PC-3 (cell line): ENCODE measurements around the gene STK31. TPM values are rescaled to one million over a fixed set of nuclear protein-coding genes. Genes with fewer than 3 reads are reported as not detected.
A peak's percentile ranks its signal among the peaks of the same experiment; 100 is the strongest.
"Not testable (repeated sequence)": the region's sequence is repeated elsewhere in the genome, so short reads cannot be mapped to it uniquely, and the experiment has no call there.

Experiments used
- ATAC-seq: fragments of 200-7000 bp; cut with Tn5 transposase; 2 replicates; pipeline ENCODE4 v1.9.1; 2020; ENCODE audit warnings: mild to moderate bottlenecking, moderate library complexity
- BruUV-seq: library from RNA; stranded (reverse); fragments of 400-500 nt; replicated peaks from 2 replicates; lab custom pipeline; 2021; lab: Mats Ljungman, UMichigan
- CTCF ChIA-PET: fragments of 300-600 bp; sonication (Branson Sonifier 250); formaldehyde crosslinking; loops from one replicate; lab custom pipeline; 2022; ENCODE audit warnings: antibody characterized with exemption; lab: Charles Lee
- POLR2A ChIA-PET: fragments of 300-600 bp; sonication (Branson Sonifier 250); formaldehyde crosslinking; loops from one replicate; lab custom pipeline; 2022; ENCODE audit warnings: antibody characterized with exemption; ENCODE audit not compliant: unreplicated experiment; lab: Charles Lee
- DNase-seq: peaks from one replicate; pipeline ENCODE4 v3.0.0-alpha.2; 2015
- H2AFZ ChIP-seq: fragments of 300-600 bp; sonication (generic); 2 replicates; pipeline ENCODE4 v1.6.0; 2016; ENCODE audit warnings: antibody characterized with exemption, low read length
- H3F3A ChIP-seq: fragments of 300-600 bp; sonication (generic); one replicate; pipeline ENCODE4 v1.6.0; 2017; ENCODE audit warnings: antibody characterized with exemption, low read length, control low read depth, mild to moderate bottlenecking; ENCODE audit not compliant: unreplicated experiment
- H3K27ac ChIP-seq: fragments of 300-600 bp; sonication (generic); 2 replicates; pipeline ENCODE4 v1.5.1; 2016; ENCODE audit warnings: mild to moderate bottlenecking, low read length
- H3K27me3 ChIP-seq: fragments of 300-600 bp; sonication (generic); 2 replicates; pipeline ENCODE4 v1.6.1; 2016; ENCODE audit warnings: low read length, mixed read lengths
- H3K36me3 ChIP-seq: fragments of 300-600 bp; sonication (generic); 2 replicates; pipeline ENCODE4 v1.6.1; 2016; ENCODE audit warnings: low read depth, mixed run types, low read length, mixed read lengths
- H3K4me1 ChIP-seq: fragments of 300-600 bp; sonication (generic); 2 replicates; pipeline ENCODE4 v1.5.1; 2016; ENCODE audit warnings: low read length; ENCODE audit not compliant: insufficient read depth
- H3K4me2 ChIP-seq: fragments of 300-600 bp; sonication (generic); 2 replicates; pipeline ENCODE4 v1.6.0; 2016; ENCODE audit warnings: low read length
- H3K4me3 ChIP-seq: fragments of 300-600 bp; sonication (generic); 2 replicates; pipeline ENCODE4 v1.5.1; 2016; ENCODE audit warnings: mild to moderate bottlenecking, low read length, mixed read lengths
- H3K79me2 ChIP-seq: fragments of 300-600 bp; sonication (generic); 2 replicates; pipeline ENCODE4 v1.6.1; 2017; ENCODE audit warnings: low read length, mixed read lengths
- H3K9ac ChIP-seq: fragments of 300-600 bp; sonication (generic); 2 replicates; pipeline ENCODE4 v1.6.0; 2016; ENCODE audit warnings: mild to moderate bottlenecking, low read length
- H3K9me2 ChIP-seq: fragments of 300-600 bp; sonication (generic); replicated peaks from 2 replicates; pipeline ENCODE4 v1.6.1; 2016; ENCODE audit warnings: mixed run types, low read length, mixed read lengths
- H3K9me3 ChIP-seq: fragments of 300-600 bp; sonication (generic); 2 replicates; pipeline ENCODE4 v1.6.1; 2016; ENCODE audit warnings: low read length, mixed read lengths
- H4K20me1 ChIP-seq: fragments of 300-600 bp; sonication (generic); 2 replicates; pipeline ENCODE4 v1.6.1; 2016; ENCODE audit warnings: low read length, mixed read lengths
- EZH2 ChIP-seq: fragments of 300-600 bp; sonication (generic); IDR thresholded peaks from one replicate; pipeline ENCODE4 v1.6.1; 2017; ENCODE audit warnings: antibody characterized with exemption, mild to moderate bottlenecking, low read length; ENCODE audit not compliant: unreplicated experiment
- EZH2phosphoT487 ChIP-seq: fragments of 300-600 bp; sonication (generic); IDR thresholded peaks from 2 replicates; pipeline ENCODE4 v1.6.1; 2018; ENCODE audit warnings: mild to moderate bottlenecking, antibody characterized with exemption, low read length, borderline replicate concordance
- intact Hi-C: fragments of 100-400 bp; cut with micrococcal nuclease; formaldehyde crosslinking; loops from 2 replicates; pipeline ENCODE4 v1.9.0; 2023
- total RNA-seq: library from RNA; depleted of rRNA; stranded (reverse); fragments of >200 nt; gene quantifications from 2 replicates; pipeline ENCODE4 v1.2.3, GENCODE V29; 2014
- TF ChIP-seq, protein P1 (sequence below): fragments of 300-600 bp; sonication (generic); conservative IDR thresholded peaks from 2 replicates; pipeline ENCODE4 v1.5.1; 2017; ENCODE audit warnings: antibody characterized with exemption, low read depth, mild to moderate bottlenecking, low read length

Gene STK31
- total RNA-seq, 1 experiment from 2014 or later, result 1.6 TPM

DNA sequence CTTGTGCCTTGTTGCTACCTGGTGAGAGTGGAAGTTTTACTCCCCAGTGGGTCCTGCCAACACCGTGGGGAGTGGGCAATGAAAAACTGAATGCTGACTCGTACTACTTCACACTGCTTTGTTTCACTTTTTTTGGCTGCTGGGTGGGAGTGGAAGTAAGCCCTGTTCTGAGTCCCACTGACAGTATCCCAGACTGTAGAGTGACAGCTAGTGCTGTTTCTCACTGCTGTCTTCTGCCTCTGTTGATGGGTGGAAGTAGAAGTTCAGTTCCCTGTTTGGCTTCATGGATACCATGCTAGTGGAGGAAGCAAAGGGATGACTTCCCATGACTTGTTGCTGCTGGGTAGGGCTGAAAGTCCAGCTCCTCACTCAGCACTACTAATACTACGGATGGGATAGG, 98.4 kb downstream of the STK31 start:
- H3F3A ChIP-seq, result no peaks in the 10 kb centered on the region
- ATAC-seq (no peak), DNase-seq (no peak)
- ChIA-PET CTCF (no interaction called here), POLR2A (no interaction called here)
- no peaks in the 10 kb centered on the region for H3K4me1 ChIP-seq
- no TSS peak for BruUV-seq
- H3K36me3 ChIP-seq, result no peaks in the 10 kb centered on the region
- H4K20me1 ChIP-seq, result no peaks in the 10 kb centered on the region
- H3K9me3 ChIP-seq, result no peaks in the 10 kb centered on the region
- no peaks in the 10 kb centered on the region for H3K27me3 ChIP-seq
- no peak overlapping the region for H3K4me3 ChIP-seq
- TF ChIP-seq EZH2phosphoT487 (no peak), EZH2 (no peak)
- TF ChIP-seq, protein P1, sequence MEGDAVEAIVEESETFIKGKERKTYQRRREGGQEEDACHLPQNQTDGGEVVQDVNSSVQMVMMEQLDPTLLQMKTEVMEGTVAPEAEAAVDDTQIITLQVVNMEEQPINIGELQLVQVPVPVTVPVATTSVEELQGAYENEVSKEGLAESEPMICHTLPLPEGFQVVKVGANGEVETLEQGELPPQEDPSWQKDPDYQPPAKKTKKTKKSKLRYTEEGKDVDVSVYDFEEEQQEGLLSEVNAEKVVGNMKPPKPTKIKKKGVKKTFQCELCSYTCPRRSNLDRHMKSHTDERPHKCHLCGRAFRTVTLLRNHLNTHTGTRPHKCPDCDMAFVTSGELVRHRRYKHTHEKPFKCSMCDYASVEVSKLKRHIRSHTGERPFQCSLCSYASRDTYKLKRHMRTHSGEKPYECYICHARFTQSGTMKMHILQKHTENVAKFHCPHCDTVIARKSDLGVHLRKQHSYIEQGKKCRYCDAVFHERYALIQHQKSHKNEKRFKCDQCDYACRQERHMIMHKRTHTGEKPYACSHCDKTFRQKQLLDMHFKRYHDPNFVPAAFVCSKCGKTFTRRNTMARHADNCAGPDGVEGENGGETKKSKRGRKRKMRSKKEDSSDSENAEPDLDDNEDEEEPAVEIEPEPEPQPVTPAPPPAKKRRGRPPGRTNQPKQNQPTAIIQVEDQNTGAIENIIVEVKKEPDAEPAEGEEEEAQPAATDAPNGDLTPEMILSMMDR, result no peak
- H3K27ac ChIP-seq, result no peak overlapping the region
- no peaks in the 10 kb centered on the region for H3K9me2 ChIP-seq
- H3K4me2 ChIP-seq, result no peak overlapping the region
- no peak overlapping the region for H2AFZ ChIP-seq
- no peak overlapping the region for H3K9ac ChIP-seq
- no peaks in the 10 kb centered on the region for H3K79me2 ChIP-seq
- intact Hi-C loops, result no loop called here

DNA sequence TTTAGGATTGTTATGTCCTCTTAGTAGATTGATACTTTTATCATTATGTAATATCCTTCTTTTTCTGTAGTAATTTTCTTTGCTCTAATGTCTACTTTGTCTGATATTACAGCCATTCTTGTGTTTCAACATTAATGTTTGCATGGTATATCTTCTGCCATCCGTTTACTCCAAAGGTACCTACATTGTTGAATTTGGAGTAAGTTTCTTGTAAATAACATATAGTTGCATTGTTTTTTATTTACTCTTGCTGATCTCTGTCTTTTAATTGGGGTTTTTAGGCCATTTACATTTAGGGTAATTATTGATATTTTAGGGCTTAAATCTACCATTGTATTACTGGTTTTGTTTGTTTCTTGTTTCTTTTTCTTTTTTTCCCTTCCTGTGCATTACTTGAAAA, 100.1 kb downstream of the STK31 start:
- no peak for DNase-seq
- BruUV-seq, result no TSS peak
- Histone ChIP-seq H3F3A (no peaks in the 10 kb centered on the region), H4K20me1 (no peaks in the 10 kb centered on the region), H3K27ac (no peak overlapping the region), H3K36me3 (no peaks in the 10 kb centered on the region), H3K9ac (no peak overlapping the region), H3K4me2 (no peak overlapping the region), H3K27me3 (no peaks in the 10 kb centered on the region), H3K4me3 (no peak overlapping the region), H3K9me2 (no peaks in the 10 kb centered on the region), H3K4me1 (no peaks in the 10 kb centered on the region), H3K79me2 (no peaks in the 10 kb centered on the region), H2AFZ (no peak overlapping the region), H3K9me3 (no peaks in the 10 kb centered on the region)
- ChIA-PET CTCF (no interaction called here), POLR2A (no interaction called here)
- no peak for ATAC-seq
- TF ChIP-seq, protein P1, result no peak
- TF ChIP-seq EZH2phosphoT487 (no peak), EZH2 (no peak)
- intact Hi-C loops, result no loop called here

DNA sequence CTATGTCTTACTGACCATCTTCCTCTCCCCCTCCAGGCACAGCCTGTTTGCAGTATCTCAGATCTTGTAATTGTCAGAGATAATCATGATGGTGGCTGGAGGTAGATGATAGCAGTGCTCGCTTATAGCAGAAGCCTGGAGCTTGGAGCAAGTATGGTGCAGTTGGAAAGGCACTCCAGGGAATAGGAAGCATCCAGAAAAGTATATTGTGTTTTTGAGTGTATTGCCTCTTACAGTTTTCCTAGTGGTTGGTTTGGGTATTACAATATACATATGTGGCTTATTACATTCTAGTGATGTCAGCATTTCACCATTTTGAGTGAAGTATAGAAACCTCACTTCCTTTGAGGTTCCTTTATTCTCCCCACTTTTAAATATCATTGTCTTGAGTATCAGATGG, 101.5 kb downstream of the STK31 start:
- no peaks in the 10 kb centered on the region for H4K20me1 ChIP-seq

DNA sequence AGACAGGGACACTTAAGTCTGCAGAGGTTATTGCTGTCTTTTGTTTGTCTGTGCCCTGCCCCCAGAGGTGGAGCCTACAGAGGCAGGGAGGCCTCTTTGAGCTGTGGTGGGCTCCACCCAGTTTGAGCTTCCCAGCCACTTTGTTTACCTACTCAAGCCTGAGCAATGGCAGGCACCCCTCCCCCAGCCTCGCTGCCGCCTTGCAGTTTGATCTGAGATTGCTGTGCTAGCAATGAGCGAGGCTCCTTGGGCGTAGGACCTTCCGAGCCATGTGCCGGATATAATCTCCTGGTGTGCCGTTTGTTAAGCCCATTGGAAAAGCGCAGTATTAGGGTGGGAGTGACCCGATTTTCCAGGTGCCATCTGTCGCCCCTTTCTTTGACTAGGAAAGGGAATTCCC, 118.1 kb downstream of the STK31 start:
- intact Hi-C loops, POLR2A ChIA-PET, H3K4me3 ChIP-seq: not testable (repeated sequence)

More for the DNA sequence above, 101.5 kb downstream of the STK31 start:
- H2AFZ ChIP-seq, result no peak overlapping the region
- H3K27ac ChIP-seq, result no peak overlapping the region
- DNase-seq (peak; percentile 11), ATAC-seq (no peak)
- POLR2A ChIA-PET, result no interaction called here
- no peaks in the 10 kb centered on the region for H3F3A ChIP-seq
- no peaks in the 10 kb centered on the region for H3K9me3 ChIP-seq
- no peaks in the 10 kb centered on the region for H3K79me2 ChIP-seq
- TF ChIP-seq, protein P1, result peak; percentile 59
- TF ChIP-seq EZH2phosphoT487, result no peak
- no peaks in the 10 kb centered on the region for H3K27me3 ChIP-seq
- no peaks in the 10 kb centered on the region for H3K9me2 ChIP-seq
- H3K4me3 ChIP-seq, result no peak overlapping the region
- no peaks in the 10 kb centered on the region for H3K4me1 ChIP-seq
- CTCF ChIA-PET, result no interaction called here
- BruUV-seq, result no TSS peak
- H3K36me3 ChIP-seq, result no peaks in the 10 kb centered on the region
- no peak overlapping the region for H3K9ac ChIP-seq
- intact Hi-C loops, result no loop called here
- no peak overlapping the region for H3K4me2 ChIP-seq

DNA sequence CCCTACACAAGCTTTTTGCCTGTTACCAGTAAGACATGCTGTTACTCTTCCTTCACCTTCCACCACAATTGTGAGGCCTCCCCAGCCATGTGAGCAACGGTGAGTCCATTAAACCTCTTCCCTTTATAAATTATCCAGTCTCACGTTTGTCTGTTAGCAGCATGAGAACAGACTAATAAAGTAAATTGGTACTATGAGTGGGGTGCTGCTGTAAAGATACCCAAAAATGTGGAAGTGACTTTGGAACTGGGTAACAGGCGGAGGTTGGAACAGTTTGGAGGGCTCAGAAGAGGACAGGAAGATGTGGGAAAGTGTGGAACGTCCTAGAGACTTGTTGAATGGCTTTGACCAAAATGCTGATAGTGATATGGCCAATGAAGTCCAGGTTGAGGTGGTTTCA, 122.7 kb downstream of the STK31 start:
- H3K36me3 ChIP-seq, H3K27me3 ChIP-seq, POLR2A ChIA-PET, ATAC-seq, H3K9me2 ChIP-seq, DNase-seq, H3K4me1 ChIP-seq, H4K20me1 ChIP-seq, H3K9me3 ChIP-seq, H3F3A ChIP-seq, H3K4me3 ChIP-seq, H2AFZ ChIP-seq, BruUV-seq, H3K79me2 ChIP-seq, H3K4me2 ChIP-seq, H3K27ac ChIP-seq, H3K9ac ChIP-seq, CTCF ChIA-PET, intact Hi-C loops: not testable (repeated sequence)

More for the DNA sequence above, 118.1 kb downstream of the STK31 start:
- H2AFZ ChIP-seq, H3K27me3 ChIP-seq, DNase-seq, H3K36me3 ChIP-seq, ATAC-seq, CTCF ChIA-PET, H3K4me2 ChIP-seq, H3K4me1 ChIP-seq, H3K9me3 ChIP-seq, H3F3A ChIP-seq, H3K9me2 ChIP-seq, BruUV-seq, H3K79me2 ChIP-seq, H3K27ac ChIP-seq, H4K20me1 ChIP-seq, H3K9ac ChIP-seq: not testable (repeated sequence)
